Stimulated activated CD4-positive, alpha-beta T cell treated with anti-CD3 and anti-CD28 coated beads, Interleukin-1b, Interleukin-23, amount 100 ng/mL, for 4 hours (primary cell): Measurements from ENCODE around the gene NUDCD2.
A peak's percentile ranks its signal among the peaks of the same experiment; 100 is the strongest.
"Not testable (repeated sequence)": the region's sequence is repeated elsewhere in the genome, so short reads cannot be mapped to it uniquely, and the experiment has no call there.

Experiments
- DNase-seq, 2 donors: peaks; one replicate each; pipeline ENCODE4 v3.0.0-alpha.2; 2020; ENCODE audit warnings: low read depth in 2 of 2

The NUDCD2 gene

GRCh38 chr5:163426128-163426527 lies 33.8 kb downstream of the NUDCD2 start:
- DNase-seq, result not testable (repeated sequence)

GRCh38 chr5:163424836-163425235 lies 35.1 kb downstream of the NUDCD2 start:
- DNase-seq, result no peak

- DNase-seq, result not testable (repeated sequence)
Measured at GRCh38 chr5:163415673-163416072, 44.2 kb downstream of the NUDCD2 start.

- no peak for DNase-seq
Measured at GRCh38 chr5:163410505-163410904, 49.4 kb downstream of the NUDCD2 start.

GRCh38 chr5:163409384-163409783 lies 50.5 kb downstream of the NUDCD2 start:
- DNase-seq, result no peak

- DNase-seq, result peak; percentile 34 to 37
Measured at GRCh38 chr5:163408311-163408923, 51.5 kb downstream of the NUDCD2 start.

GRCh38 chr5:163407034-163407655 lies 52.8 kb downstream of the NUDCD2 start:
- DNase-seq, result no peak

- no peak for DNase-seq
Measured at GRCh38 chr5:163404364-163405173, 55.3 kb downstream of the NUDCD2 start.

GRCh38 chr5:163402007-163402406 lies 57.9 kb downstream of the NUDCD2 start:
- no peak for DNase-seq

- no peak for DNase-seq
Measured at GRCh38 chr5:163401271-163401670, 58.6 kb downstream of the NUDCD2 start.

GRCh38 chr5:163399923-163400322 lies 60.0 kb downstream of the NUDCD2 start:
- DNase-seq, result no peak

- DNase-seq, result no peak
Measured at GRCh38 chr5:163397354-163397753, 62.5 kb downstream of the NUDCD2 start.

GRCh38 chr5:163396818-163397340 lies 63.0 kb downstream of the NUDCD2 start:
- DNase-seq, result not testable (repeated sequence)
